ENCODE measurements around the gene KDF1. TPM values are rescaled to one million over a fixed set of nuclear protein-coding genes. Genes with fewer than 3 reads are reported as not detected.

Gene KDF1
- total and polyA plus RNA-seq, 2 of the 13 experiments (the other 11 are each of a cell fraction or from before 2014, with no cell fraction given) = 1.9 to 4.9 TPM

DNA sequence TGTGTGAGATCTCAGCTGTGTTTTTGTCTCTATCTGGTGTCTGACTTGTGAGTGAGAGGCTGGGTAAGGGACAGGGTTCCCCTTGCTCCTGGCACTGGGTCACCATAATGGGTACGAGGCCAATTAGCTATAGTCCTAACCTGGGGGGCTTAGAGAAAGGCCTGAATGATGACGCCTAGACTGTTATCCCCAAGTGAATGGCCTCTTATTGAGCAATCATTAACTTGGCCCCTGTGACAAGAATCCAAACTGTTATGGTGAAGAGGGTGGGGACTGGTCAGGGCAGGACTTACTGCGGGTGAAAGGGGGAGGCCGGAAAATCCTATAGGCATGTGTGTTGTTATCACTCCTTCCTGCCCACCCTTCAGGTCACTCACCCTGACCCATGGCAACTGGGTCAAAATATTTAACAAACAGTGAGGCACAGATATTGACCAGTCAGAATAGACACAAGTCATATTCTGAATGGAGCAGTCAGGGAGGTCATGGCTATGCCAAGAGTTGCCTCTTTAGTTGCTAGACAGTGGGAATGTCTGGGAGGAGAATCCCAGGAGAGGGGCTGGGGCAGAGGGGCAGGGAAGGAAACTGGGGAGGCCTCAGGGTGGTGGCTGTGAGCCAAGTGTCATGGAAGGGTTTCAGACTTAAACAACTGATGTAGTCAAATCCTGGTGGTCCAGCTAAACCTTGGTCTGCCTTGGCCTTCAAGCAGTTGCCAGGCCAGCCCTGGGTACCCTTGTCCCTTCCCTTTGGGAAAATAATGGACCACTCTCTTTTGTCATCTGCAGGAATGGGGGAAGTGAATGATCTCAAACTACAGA lies 49.7 kb downstream of the KDF1 start (continued):
- TF ChIP-seq ZNF275 (CRISPR knock-in tag; IDR thresholded peaks at IDR 0.05; ENCODE audit: borderline replicate concordance) (0 out of 2 replicates have a peak, but pooled peaks have one; percentile 30), FOXC1 (CRISPR knock-in tag; IDR thresholded peaks at IDR 0.05; ENCODE audit: borderline replicate concordance) (no peak; the same call in 1 of the 2 replicates), EEA1 (CRISPR knock-in tag; IDR thresholded peaks at IDR 0.05; ENCODE audit: borderline replicate concordance) (peak; percentile 77; the same call in 1 of the 2 replicates), DNMT1 (CRISPR knock-in tag; IDR thresholded peaks at IDR 0.05) (peak; percentile 38; the same call in 1 of the 2 replicates), ATF7-NPFF (CRISPR knock-in tag; IDR thresholded peaks at IDR 0.05; ENCODE audit: low read depth) (peak; percentile 60), ZNF143 (CRISPR knock-in tag; IDR thresholded peaks at IDR 0.05) (no peak; the same call in 1 of the 2 replicates), ZNF562 (CRISPR knock-in tag; IDR thresholded peaks at IDR 0.05; ENCODE audit: borderline replicate concordance) (0 out of 2 replicates have a peak, but pooled peaks have one; percentile 2), JUNB (CRISPR knock-in tag; IDR thresholded peaks at IDR 0.05; ENCODE audit: borderline replicate concordance) (peak; percentile 56; the same call in 1 of the 2 replicates), KDM4B (CRISPR knock-in tag; IDR thresholded peaks at IDR 0.05) (no peak; the same call in none of the 2 replicates), TARDBP (CRISPR knock-in tag; IDR thresholded peaks at IDR 0.05) (peak; percentile 91), RFXANK (CRISPR knock-in tag; IDR thresholded peaks at IDR 0.05) (no peak), NFE2 (CRISPR knock-in tag; IDR thresholded peaks at IDR 0.05) (no peak), SOX6 (IDR thresholded peaks at IDR 0.05) (no peak), SOX6 (CRISPR knock-in tag; IDR thresholded peaks at IDR 0.05) (peak; percentile 94), ZNF263 (CRISPR knock-in tag; IDR thresholded peaks at IDR 0.05) (no peak), ZNF292 (CRISPR knock-in tag; IDR thresholded peaks at IDR 0.05; ENCODE audit: borderline replicate concordance, low read depth) (peak; percentile 19; the same call in 1 of the 2 replicates), ZNF678 (CRISPR knock-in tag; IDR thresholded peaks at IDR 0.05) (no peak), ISL2 (CRISPR knock-in tag; IDR thresholded peaks at IDR 0.05) (peak; percentile 82), ZNF883 (CRISPR knock-in tag; IDR thresholded peaks at IDR 0.05; ENCODE audit: not compliant biosample characterization) (no peak), ONECUT2 (CRISPR knock-in tag; IDR thresholded peaks at IDR 0.05) (peak; percentile 87)
- TF ChIP-seq, protein P1, sequence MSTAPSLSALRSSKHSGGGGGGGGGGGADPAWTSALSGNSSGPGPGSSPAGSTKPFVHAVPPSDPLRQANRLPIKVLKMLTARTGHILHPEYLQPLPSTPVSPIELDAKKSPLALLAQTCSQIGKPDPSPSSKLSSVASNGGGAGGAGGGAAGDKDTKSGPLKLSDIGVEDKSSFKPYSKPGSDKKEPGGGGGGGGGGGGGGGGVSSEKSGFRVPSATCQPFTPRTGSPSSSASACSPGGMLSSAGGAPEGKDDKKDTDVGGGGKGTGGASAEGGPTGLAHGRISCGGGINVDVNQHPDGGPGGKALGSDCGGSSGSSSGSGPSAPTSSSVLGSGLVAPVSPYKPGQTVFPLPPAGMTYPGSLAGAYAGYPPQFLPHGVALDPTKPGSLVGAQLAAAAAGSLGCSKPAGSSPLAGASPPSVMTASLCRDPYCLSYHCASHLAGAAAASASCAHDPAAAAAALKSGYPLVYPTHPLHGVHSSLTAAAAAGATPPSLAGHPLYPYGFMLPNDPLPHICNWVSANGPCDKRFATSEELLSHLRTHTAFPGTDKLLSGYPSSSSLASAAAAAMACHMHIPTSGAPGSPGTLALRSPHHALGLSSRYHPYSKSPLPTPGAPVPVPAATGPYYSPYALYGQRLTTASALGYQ (CRISPR knock-in tag; IDR thresholded peaks at IDR 0.05) = peak; percentile 85
- TF ChIP-seq, protein P2, sequence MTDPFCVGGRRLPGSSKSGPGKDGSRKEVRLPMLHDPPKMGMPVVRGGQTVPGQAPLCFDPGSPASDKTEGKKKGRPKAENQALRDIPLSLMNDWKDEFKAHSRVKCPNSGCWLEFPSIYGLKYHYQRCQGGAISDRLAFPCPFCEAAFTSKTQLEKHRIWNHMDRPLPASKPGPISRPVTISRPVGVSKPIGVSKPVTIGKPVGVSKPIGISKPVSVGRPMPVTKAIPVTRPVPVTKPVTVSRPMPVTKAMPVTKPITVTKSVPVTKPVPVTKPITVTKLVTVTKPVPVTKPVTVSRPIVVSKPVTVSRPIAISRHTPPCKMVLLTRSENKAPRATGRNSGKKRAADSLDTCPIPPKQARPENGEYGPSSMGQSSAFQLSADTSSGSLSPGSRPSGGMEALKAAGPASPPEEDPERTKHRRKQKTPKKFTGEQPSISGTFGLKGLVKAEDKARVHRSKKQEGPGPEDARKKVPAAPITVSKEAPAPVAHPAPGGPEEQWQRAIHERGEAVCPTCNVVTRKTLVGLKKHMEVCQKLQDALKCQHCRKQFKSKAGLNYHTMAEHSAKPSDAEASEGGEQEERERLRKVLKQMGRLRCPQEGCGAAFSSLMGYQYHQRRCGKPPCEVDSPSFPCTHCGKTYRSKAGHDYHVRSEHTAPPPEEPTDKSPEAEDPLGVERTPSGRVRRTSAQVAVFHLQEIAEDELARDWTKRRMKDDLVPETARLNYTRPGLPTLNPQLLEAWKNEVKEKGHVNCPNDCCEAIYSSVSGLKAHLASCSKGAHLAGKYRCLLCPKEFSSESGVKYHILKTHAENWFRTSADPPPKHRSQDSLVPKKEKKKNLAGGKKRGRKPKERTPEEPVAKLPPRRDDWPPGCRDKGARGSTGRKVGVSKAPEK (CRISPR knock-in tag; IDR thresholded peaks at IDR 0.05; ENCODE audit: borderline replicate concordance) = peak; percentile 83; the same call in 1 of the 2 replicates
- TF ChIP-seq, protein P3, sequence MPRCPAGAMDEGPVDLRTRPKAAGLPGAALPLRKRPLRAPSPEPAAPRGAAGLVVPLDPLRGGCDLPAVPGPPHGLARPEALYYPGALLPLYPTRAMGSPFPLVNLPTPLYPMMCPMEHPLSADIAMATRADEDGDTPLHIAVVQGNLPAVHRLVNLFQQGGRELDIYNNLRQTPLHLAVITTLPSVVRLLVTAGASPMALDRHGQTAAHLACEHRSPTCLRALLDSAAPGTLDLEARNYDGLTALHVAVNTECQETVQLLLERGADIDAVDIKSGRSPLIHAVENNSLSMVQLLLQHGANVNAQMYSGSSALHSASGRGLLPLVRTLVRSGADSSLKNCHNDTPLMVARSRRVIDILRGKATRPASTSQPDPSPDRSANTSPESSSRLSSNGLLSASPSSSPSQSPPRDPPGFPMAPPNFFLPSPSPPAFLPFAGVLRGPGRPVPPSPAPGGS (CRISPR knock-in tag; IDR thresholded peaks at IDR 0.05) = no peak
